ENCODE measurements around the gene ALG13.
"Not testable (repeated sequence)": the region's sequence is repeated elsewhere in the genome, so short reads cannot be mapped to it uniquely, and the experiment has no call there.

ALG13 gene

GRCh38 chrX:111680988-111681779 lies at the start of gene ALG13:
Gene ALG13 (plus strand): TSS chrX:111681170. CDS start chrX:111681219, 49 bp downstream.
- DNase-seq: peak; percentile 60 to 71

GRCh38 chrX:111634823-111635729 lies 45.9 kb upstream of the ALG13 start:
- DNase-seq: no peak

- DNase-seq: no peak
Observed at GRCh38 chrX:111641969-111642368, 39.0 kb upstream of the ALG13 start.

DNA sequence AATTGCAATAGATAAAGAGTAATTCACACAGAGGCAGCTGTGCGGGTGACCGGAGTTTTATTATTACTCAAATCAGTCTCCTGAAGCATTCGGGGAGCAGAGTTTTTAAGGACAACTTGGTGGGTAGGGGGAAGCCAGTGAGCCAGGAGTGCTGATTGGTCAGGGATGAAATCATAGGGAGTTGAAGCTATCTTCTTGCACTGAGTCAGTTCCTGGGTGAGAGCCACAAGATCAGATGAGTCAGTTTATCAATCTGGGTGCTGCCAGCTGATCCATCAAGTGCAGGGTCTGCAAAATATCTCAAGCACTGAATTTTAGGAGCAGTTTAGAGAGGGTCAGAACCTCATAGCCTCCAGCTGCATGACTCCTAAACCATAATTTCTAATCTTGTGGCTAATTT lies 35.8 kb upstream of the ALG13 start:
- not testable (repeated sequence) for DNase-seq

- DNase-seq: no peak
Observed at GRCh38 chrX:111645607-111646006, 35.4 kb upstream of the ALG13 start.

GRCh38 chrX:111646515-111646914 lies 34.5 kb upstream of the ALG13 start:
- DNase-seq: no peak

- no peak for DNase-seq
Observed at GRCh38 chrX:111648802-111649201, 32.2 kb upstream of the ALG13 start.

- DNase-seq: no peak
Observed at GRCh38 chrX:111649638-111650037, 31.3 kb upstream of the ALG13 start.

DNA sequence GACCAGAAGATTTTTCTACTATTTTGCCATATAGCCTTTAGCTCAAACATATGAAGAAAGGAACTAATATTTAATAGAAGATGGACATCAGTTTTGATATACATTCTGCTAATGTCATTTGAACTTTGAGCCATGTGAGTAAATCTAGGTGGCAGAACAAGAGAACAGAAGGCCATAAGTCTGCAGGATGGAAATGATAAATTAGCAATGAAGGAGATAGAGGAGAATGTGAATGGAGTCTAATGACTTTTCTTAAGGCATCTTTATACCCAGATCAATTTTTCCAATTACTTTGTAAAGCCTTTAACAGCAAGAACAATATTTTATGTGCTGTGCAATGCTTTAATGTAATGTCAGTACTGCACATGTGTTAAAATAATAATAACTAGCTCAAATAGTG lies 30.1 kb upstream of the ALG13 start:
- no peak for DNase-seq

GRCh38 chrX:111652719-111653118 lies 28.3 kb upstream of the ALG13 start:
- DNase-seq: no peak

GRCh38 chrX:111661241-111661640 lies 19.7 kb upstream of the ALG13 start:
- DNase-seq: no peak

- DNase-seq: no peak
Observed at GRCh38 chrX:111662292-111662691, 18.7 kb upstream of the ALG13 start.

DNA sequence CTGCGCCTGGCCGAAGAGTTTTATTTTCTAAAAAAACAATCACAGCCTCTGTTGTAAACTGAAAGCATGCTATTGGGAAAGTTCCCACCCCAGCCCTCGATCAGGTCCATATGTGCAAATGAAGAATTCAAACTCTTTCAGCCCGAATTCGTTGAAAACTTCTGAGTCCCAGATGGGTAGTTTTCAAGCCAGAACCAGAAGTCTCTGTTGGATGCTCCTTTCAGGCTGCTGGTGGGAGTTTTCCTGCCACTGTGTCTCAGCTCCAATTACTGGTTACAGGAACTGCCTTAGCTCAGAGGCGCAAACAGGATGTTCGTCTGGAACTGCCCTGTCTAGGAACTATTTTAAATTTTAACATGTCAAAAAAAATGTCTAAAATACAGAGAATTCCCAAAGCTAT lies 9.3 kb upstream of the ALG13 start:
- DNase-seq: no peak

GRCh38 chrX:111687305-111687704 lies 6.3 kb downstream of the ALG13 start:
- no peak for DNase-seq

DNA sequence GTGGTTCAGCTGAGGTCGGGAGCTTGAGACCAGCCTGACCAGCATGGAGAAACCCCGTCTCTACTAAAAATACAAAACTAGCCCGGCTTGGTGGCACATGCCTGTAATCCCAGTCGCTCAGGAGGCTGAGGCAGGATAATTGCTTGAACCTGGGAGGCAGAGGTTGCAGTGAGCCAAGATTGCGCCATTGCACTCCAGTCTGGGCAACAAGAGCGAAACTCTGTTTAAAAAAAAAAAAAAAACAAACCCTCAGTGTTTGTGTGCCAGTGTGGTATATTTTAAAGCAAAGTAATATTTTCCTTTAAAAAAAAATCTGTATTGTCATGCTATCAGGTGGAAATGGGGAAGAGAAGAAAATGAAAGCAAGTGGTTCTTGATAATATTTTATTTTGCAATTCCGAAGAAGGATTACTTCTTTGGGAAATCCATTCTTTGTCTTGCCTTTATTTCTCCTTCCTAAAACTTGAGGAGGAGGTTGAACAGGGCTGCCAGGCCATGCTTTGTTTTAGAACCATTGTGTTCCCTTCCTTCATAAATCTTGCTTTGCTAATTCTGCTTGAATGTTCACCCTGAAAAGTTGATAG lies 14.4 kb downstream of the ALG13 start:
- DNase-seq: no peak

- DNase-seq: peak in 1 of 2 donors; percentile 12
Observed at GRCh38 chrX:111719426-111720210, 38.6 kb downstream of the ALG13 start.

DNA sequence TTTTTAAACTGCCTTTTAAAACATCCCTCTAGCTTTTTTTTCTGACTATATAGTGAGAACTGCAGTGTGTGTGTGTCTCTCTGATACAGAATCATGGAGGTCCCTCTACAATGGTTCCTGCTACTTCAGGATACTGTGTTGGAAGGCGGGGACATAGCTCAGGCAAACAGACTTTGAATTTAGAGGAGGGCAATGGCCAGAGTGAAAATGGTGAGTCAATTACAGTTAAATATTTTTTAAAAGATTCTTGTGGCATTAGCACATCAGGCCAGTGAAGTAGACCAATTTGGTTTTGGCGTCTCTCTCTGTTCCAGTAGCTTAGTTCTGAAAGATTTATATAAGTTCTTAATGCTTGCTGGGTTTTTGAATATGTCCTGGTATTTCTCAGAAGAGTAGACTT lies 47.1 kb downstream of the ALG13 start:
- no peak for DNase-seq

- DNase-seq: no peak
Observed at GRCh38 chrX:111731351-111731750, 50.4 kb downstream of the ALG13 start.

DNA sequence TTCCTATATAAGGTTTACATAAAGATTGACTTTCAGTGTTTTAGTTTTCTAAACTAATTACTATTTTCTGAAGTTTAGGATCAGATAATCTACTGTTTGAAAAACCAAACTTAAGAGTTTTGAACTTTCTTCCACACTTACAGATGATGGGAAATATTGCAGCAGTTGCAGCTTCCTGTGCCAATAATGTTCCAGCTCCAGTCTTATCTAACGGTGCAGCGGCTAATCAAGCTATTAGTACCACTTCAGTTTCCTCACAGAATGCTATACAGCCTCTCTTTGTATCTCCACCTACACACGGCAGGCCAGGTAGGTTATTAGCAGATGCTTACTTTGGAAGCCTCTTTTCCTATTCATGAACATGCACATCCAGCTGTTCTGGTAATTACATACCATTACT lies 55.6 kb downstream of the ALG13 start:
- DNase-seq: no peak

- no peak for DNase-seq
Observed at GRCh38 chrX:111742018-111742417, 61.0 kb downstream of the ALG13 start.

DNA sequence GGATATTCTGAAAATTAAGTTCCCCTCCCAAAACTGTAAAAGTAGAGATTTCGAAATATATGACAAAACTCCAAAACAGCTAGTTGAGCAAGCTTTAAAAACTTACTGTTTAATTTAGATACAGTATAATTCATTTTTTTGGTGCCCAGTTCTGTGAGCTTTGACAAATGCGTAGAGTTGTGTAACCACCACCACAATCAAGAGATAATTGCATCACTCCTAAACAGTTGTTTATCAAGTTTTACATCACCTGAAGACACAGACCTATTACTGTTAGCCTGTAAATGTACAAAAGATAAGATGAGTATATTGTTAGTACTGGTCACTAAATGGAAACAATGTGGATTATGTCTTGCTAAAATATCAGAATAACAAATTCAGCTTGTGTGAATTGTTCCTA lies 62.3 kb downstream of the ALG13 start:
- DNase-seq: no peak

- DNase-seq: no peak
Observed at GRCh38 chrX:111756486-111756885, 75.5 kb downstream of the ALG13 start.

DNA sequence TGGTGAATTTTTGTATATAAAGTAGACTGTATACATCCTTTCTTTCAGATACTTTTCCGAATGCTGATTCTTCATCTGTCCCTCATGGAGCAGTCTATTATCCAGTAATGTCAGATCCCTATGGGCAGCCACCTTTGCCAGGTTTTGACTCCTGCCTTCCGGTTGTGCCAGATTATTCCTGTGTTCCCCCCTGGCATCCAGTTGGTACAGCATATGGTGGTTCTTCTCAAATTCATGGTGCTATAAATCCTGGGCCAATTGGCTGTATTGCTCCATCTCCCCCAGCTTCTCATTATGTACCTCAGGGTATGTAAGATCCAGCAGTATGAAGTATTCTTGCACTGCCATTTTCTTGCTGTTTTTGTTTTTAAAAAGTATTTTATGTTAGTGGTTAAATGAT lies 78.7 kb downstream of the ALG13 start:
- DNase-seq: no peak
